OCI-LY7 (cell line): ENCODE results near the gene DLGAP1.

Experiments used
- EZH2phosphoT487 ChIP-seq: fragments of 200-600 bp; sonication (generic); IDR thresholded peaks from 2 replicates; pipeline ENCODE4 v1.6.1; 2018; ENCODE audit warnings: low read depth, borderline replicate concordance, mild to moderate bottlenecking, mixed run types, antibody characterized with exemption, low read length, moderate library complexity, mixed read lengths
- TF ChIP-seq, protein P1 (sequence below): fragments of 200-600 bp; sonication (generic); conservative IDR thresholded peaks from 2 replicates; pipeline ENCODE4 v1.5.1; 2014; ENCODE audit warnings: mild to moderate bottlenecking, antibody characterized with exemption, low read length, moderate library complexity, mixed read lengths

DNA sequence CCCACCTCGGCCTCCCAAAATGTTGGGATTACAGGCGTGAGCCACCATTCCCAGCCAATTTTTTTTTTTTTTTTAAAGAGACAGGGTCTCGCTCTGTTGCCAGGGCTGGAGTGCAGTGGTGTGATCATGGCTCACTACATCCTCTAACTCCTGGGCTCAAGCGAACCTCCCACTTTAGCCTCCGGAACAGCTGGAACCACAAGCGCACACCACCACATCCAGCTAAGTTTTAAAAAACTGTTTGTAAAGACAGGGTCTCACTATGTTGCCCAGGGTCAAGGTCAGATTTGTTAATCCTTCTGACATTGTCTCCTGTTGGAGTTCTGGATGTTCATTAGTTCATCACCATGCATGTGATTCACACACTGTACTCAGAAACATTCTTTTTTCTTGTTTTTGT, 855.2 kb downstream of the DLGAP1 start:
- TF ChIP-seq, protein P1, sequence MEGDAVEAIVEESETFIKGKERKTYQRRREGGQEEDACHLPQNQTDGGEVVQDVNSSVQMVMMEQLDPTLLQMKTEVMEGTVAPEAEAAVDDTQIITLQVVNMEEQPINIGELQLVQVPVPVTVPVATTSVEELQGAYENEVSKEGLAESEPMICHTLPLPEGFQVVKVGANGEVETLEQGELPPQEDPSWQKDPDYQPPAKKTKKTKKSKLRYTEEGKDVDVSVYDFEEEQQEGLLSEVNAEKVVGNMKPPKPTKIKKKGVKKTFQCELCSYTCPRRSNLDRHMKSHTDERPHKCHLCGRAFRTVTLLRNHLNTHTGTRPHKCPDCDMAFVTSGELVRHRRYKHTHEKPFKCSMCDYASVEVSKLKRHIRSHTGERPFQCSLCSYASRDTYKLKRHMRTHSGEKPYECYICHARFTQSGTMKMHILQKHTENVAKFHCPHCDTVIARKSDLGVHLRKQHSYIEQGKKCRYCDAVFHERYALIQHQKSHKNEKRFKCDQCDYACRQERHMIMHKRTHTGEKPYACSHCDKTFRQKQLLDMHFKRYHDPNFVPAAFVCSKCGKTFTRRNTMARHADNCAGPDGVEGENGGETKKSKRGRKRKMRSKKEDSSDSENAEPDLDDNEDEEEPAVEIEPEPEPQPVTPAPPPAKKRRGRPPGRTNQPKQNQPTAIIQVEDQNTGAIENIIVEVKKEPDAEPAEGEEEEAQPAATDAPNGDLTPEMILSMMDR = no peak
- TF ChIP-seq EZH2phosphoT487 = no peak
